NAMALWA (cell line): Measurements from ENCODE around the gene NTN1.

Experiments used
- DNase-seq: peaks from one replicate; pipeline ENCODE4 v3.0.0-alpha.2; 2015; ENCODE audit warnings: low spot score

NTN1 gene

GRCh38 chr17:9233761-9234160, 212.5 kb downstream of the NTN1 start:
- DNase-seq: no peak

DNA sequence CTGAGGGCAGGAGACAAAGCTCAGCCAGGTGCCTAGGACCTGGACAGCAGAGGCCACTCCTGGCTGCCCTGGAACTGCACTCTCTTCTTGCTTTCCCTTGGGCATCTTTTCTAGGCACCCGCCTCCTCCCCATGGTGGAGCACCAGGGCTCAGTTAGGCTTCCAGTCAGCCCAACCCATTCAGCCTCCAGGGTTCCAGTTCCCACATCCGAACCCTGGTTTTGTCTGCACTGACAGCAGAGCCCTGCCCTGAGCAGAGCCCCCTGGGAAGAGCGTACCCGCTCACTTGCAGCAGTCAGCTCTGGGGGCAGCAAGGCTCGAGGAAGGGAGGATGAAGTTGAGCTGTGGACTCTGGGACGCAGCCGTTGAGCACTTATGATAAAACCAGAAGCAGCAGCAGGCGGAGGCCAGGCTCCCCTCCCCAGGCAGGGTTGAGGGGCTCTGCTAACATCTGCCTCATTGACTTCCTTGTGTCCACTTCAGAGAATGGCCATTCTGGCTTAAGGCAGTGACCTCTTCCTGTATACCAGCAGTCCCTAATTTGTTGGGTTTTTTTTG, 213.2 kb downstream of the NTN1 start:
- DNase-seq: no peak

GRCh38 chr17:9235346-9235745, 214.0 kb downstream of the NTN1 start:
- no peak for DNase-seq

GRCh38 chr17:9236286-9237052, 215.2 kb downstream of the NTN1 start:
- DNase-seq: no peak

- DNase-seq: no peak
Observed at GRCh38 chr17:9237053-9237410, 215.7 kb downstream of the NTN1 start.

DNA sequence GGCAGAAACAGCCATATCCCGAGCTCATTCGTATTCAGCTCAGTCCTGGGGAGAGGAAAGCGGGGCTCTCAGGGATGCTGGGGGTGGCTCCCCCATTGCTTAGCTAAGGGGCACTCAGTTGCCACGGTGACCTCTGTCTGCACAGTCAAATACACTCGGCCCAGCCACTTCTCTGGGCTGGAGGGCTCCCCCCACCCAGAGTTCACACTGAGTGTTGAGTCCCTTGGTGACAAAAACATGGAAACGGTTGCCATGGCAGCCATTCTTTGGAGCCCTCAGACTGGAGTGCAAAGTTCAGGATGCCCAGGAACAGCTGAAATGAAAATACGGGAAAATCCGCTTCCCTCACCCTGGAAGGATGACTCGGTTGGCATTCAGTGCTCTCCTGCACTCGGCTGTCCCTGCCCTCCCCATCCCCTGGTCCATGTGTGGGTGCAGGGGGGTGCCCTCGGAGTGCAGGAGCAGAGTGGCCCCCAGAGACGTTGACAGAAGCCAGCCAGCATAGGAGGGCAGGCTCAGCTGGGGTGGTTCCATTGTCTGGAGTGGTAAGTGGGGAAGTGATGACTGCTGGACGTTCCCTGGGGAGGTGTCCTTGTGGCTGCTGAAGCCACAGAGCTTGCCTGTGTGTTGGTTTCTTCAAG, 216.5 kb downstream of the NTN1 start:
- no peak for DNase-seq

- no peak for DNase-seq
Observed at GRCh38 chr17:9238340-9239245, 217.3 kb downstream of the NTN1 start.

GRCh38 chr17:9239246-9239792, 218.0 kb downstream of the NTN1 start:
- no peak for DNase-seq

- no peak for DNase-seq
Observed at GRCh38 chr17:9239793-9240658, 218.7 kb downstream of the NTN1 start.

DNA sequence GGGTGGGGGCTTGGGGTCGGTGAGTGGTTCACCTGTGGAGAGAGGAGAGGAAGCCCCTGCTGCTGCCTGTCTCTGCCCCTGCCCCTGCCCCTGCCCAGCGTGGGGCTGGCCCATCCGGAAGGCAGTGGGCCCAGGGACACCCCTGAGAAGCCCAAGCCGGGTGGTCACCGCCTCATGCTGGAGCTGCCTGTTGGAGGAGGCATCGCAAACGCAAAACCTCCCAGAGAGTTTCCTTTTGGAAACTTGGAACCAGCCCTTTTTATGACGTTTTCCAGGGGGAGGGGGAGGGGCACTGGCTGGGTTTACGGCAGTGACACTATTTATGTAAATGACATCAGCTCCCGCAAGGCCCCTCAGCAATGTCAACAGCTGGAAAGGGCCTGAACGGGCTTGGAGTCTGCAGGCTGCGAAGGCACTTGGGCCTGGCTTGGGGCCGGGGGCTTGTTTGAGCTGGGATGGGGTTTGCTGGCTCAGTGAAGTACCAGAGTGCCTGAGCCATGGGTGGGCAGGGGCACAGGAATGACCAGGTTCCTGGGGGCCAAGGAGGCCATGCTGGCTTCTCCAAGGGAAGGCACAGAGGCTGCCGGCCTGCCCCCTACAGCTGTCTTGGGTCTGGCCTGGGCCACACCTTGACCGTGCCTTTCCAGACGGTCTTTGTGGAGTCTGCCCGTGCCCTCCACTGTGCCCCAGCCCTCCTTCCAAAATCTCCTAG, 219.5 kb downstream of the NTN1 start:
- DNase-seq: no peak

DNA sequence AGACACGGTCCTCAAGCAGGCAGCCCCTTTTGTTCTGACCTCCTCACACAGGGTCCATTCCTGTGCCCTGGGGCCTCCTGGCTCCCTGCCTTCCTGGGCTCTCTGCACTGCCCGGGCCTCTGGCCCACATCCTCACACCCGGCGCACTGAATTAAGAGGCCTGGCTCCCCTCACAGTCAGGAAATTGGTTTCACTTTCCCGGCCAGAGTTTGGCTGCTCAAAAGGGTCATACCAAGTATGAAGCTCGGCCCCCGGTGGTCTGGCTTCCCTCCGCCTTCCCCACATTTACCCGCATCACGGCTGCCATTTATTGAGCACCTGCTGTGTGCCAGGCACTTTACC, 220.0 kb downstream of the NTN1 start:
- no peak for DNase-seq

DNA sequence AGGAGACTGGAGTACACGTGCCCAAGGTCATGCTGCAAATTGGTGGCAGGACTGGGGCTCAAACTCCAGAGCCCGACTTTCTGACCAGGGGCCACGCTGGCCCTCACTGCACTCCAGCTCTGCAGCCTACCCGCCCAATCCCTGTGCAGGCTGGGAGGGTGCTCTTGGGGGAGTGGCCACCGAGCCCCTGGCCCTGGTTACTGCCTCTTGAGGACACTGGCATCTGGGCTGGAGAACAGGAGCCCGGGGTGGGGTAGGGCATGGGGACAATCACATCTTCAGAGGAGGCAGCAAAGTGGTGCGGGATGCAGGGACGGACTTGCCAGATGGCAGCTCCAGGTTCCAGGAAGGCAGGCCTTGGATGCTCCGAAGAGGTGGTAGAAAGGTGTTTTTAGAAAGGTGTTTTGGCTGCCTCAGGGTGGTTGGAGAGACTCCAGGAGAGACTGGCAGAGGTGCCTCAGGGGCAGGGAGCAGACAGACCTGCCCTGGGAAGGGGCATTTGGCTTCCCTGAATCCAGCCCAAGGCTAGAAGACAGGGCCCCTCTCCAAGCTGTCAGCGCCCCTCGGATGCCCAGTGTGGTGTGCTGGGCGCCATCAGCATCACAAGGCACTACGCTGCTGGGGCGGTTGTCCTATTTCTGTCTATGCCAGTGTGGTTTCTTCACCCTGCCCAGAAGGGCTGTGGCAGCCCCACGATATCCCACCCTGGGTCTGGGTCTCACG, 220.6 kb downstream of the NTN1 start:
- no peak for DNase-seq

DNA sequence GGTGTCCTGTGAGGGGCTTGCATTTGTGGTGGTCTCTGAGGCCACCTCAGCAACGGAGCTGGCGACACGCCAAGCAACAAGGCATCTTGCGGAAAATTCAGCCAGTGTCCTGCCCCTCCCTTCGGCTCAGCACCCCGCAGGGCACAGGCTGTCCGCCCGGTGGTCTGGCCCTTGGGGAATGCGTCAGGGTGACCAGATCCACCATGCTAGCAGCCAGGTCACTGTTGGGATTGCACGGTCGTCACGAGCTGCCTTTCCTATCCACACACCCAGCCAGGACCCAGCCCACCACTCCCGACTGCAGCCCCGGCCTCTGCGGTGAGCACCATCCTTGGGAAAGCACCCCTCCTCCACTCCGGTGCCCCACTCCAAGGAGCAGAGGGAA, 221.2 kb downstream of the NTN1 start:
- no peak for DNase-seq

GRCh38 chr17:9242983-9243382, 221.7 kb downstream of the NTN1 start:
- DNase-seq: no peak

- no peak for DNase-seq
Observed at GRCh38 chr17:9244066-9245052, 223.0 kb downstream of the NTN1 start.

DNA sequence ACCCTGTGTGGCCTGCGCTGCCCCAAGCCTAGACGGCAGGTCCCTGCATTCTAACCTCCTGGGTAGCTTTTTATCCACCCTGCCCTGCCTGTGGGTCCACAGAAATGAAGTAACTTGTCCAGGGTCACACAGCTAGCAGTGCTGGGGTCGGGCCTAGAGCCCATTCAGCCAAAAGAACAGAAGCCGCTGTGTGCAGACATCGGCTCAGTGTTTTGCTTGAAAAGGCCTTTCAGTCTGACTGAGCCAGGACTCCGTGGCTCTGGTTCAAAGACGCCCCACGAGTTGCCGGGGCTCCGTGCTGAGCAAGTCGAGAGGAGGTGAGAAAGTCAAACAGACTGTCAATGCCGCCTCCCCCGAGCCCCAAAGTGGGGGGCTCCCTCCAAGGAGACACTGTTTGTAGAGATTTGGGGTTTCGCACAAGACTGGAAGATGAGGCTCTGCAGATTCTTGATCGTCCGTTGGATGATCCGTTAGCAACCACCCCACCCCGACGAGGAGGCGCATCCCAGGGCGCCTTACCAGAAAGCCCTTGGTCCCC, 226.2 kb downstream of the NTN1 start:
- no peak for DNase-seq

DNA sequence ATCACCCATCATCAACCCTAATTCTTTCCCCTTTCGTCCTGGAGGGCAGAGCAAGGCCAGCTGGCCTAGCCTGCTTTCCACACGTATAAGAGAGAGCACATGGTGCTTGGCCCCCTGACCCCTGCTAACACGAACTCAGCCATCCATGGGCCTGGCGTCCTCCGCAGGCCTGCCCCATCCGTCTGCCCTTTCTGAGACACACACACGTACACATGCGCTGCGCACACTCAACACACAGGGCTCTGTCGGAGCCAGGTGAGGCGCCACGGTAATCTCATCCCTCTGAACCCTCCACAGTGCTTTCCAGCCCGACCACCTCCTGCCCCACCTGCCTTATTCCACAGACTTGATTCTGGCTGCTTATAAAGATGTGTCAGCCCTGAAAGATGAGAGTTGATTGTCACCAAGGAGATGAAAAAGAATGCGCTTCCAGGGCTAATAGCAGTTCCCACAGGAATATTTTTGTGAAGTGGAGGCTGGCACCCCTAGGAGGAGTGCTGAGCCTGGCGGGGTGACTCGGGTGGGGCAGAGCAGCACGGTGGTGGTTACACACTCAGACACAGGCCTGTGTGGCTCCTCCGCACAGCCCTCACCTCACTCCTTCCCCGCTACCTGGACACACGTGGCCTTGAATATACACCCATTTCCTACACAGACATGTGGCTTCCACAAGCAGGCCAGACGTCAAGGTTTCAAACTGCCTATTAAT, 228.1 kb downstream of the NTN1 start:
- no peak for DNase-seq

DNA sequence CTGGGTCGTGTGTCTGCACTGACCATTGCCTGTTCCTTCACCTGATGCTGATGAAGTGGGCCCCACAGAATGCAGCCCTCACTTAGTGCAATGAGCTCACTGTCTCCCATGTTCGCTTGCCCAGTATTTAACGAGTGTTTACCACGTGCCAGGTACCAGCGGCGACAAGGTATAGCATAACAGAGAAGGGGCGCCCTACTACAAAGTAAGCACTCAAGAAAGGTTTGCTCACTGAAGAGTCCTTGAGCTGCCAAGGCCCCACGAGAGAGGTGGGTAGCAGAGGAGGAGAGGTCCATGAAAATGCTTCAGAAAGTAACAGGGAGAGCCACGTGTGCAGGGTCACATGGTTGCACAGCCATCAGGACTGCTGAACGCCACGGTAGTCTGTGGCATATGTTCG, 230.0 kb downstream of the NTN1 start:
- no peak for DNase-seq
